NCI-H2081 (cell line): ENCODE results near the gene RPRD1A.
"Not testable (repeated sequence)": the region's sequence is repeated elsewhere in the genome, so short reads cannot be mapped to it uniquely, and the experiment has no call there.

Source experiments
- DNase-seq, 2 experiments: peaks; one replicate each; lab custom pipeline; 2025; lab: John Stamatoyannopoulos, UW

RPRD1A gene

GRCh38 chr18:36078751-36079529 lies 11.6 kb upstream of the RPRD1A start:
- no peak for DNase-seq

GRCh38 chr18:36077764-36078163 lies 10.4 kb upstream of the RPRD1A start:
- DNase-seq: not testable (repeated sequence)

- DNase-seq: no peak
Observed at GRCh38 chr18:36075862-36076587, 8.7 kb upstream of the RPRD1A start.

GRCh38 chr18:36074435-36074834 lies 7.1 kb upstream of the RPRD1A start:
- no peak for DNase-seq

GRCh38 chr18:36073676-36074075 lies 6.3 kb upstream of the RPRD1A start:
- no peak for DNase-seq

GRCh38 chr18:36072406-36072805 lies 5.0 kb upstream of the RPRD1A start:
- not testable (repeated sequence) for DNase-seq

- no peak for DNase-seq
Observed at GRCh38 chr18:36066686-36067054, 689 bp downstream of the RPRD1A start.

GRCh38 chr18:36066001-36066400 lies 1.4 kb downstream of the RPRD1A start:
- no peak for DNase-seq

GRCh38 chr18:36064809-36065079 lies 2.6 kb downstream of the RPRD1A start:
- not testable (repeated sequence) for DNase-seq

- DNase-seq: no peak
Observed at GRCh38 chr18:36064027-36064808, 3.1 kb downstream of the RPRD1A start.

GRCh38 chr18:36058674-36059073 lies 8.7 kb downstream of the RPRD1A start:
- no peak for DNase-seq

GRCh38 chr18:36051760-36052159 lies 15.6 kb downstream of the RPRD1A start:
- no peak for DNase-seq

- DNase-seq: no peak
Observed at GRCh38 chr18:36050479-36050878, 16.9 kb downstream of the RPRD1A start.

GRCh38 chr18:36047521-36047920 lies 19.8 kb downstream of the RPRD1A start:
- DNase-seq: no peak

- DNase-seq: no peak
Observed at GRCh38 chr18:36046898-36047297, 20.5 kb downstream of the RPRD1A start.

- DNase-seq: no peak
Observed at GRCh38 chr18:36045241-36045991, 21.9 kb downstream of the RPRD1A start.

GRCh38 chr18:36043153-36043552 lies 24.2 kb downstream of the RPRD1A start:
- DNase-seq: no peak

- DNase-seq: no peak
Observed at GRCh38 chr18:36041146-36041545, 26.2 kb downstream of the RPRD1A start.

GRCh38 chr18:36038102-36038663 lies 29.2 kb downstream of the RPRD1A start:
- DNase-seq: no peak

- peak; percentile 66 to 92 for DNase-seq
Observed at GRCh38 chr18:36035253-36035652, 32.1 kb downstream of the RPRD1A start.

- DNase-seq: no peak
Observed at GRCh38 chr18:36034299-36034895, 33.0 kb downstream of the RPRD1A start.
